HG03045 (cell line): Measurements from ENCODE around the gene KAZN.

Experiments
- ATAC-seq: cut with Tn5 transposase; IDR thresholded peaks from one replicate; pipeline ENCODE4 v1.9.1; 2021; ENCODE audit warnings: mild to moderate bottlenecking, moderate library complexity; ENCODE audit not compliant: unreplicated experiment

The KAZN gene

GRCh38 chr1:15064217-15064929, 465.9 kb downstream of the KAZN start:
- no peak for ATAC-seq

- no peak for ATAC-seq
These were observed 466.8 kb downstream of the KAZN start for GRCh38 chr1:15065291-15065690.

- ATAC-seq = no peak
These were observed 467.3 kb downstream of the KAZN start for GRCh38 chr1:15065736-15066135.

GRCh38 chr1:15066191-15066590, 467.7 kb downstream of the KAZN start:
- ATAC-seq = no peak

- no peak for ATAC-seq
These were observed 468.7 kb downstream of the KAZN start for GRCh38 chr1:15067148-15067547.

- ATAC-seq = no peak
These were observed 469.7 kb downstream of the KAZN start for GRCh38 chr1:15068152-15068551.

GRCh38 chr1:15068997-15069396, 470.5 kb downstream of the KAZN start:
- no peak for ATAC-seq

- no peak for ATAC-seq
These were observed 471.8 kb downstream of the KAZN start for GRCh38 chr1:15070145-15070748.

- ATAC-seq = no peak
These were observed 473.5 kb downstream of the KAZN start for GRCh38 chr1:15071936-15072335.

GRCh38 chr1:15073799-15074308, 475.4 kb downstream of the KAZN start:
- no peak for ATAC-seq

GRCh38 chr1:15075175-15075574, 476.7 kb downstream of the KAZN start:
- ATAC-seq = no peak

GRCh38 chr1:15075817-15076216, 477.3 kb downstream of the KAZN start:
- no peak for ATAC-seq

- no peak for ATAC-seq
These were observed 478.3 kb downstream of the KAZN start for GRCh38 chr1:15076807-15077206.

GRCh38 chr1:15077384-15077783, 478.9 kb downstream of the KAZN start:
- ATAC-seq = no peak

GRCh38 chr1:15080328-15081007, 482.0 kb downstream of the KAZN start:
- ATAC-seq = no peak

GRCh38 chr1:15081102-15081501, 482.6 kb downstream of the KAZN start:
- no peak for ATAC-seq

- ATAC-seq = no peak
These were observed 485.1 kb downstream of the KAZN start for GRCh38 chr1:15083578-15083977.

- no peak for ATAC-seq
These were observed 489.9 kb downstream of the KAZN start for GRCh38 chr1:15088281-15088971.

GRCh38 chr1:15089258-15089992, 490.9 kb downstream of the KAZN start:
- no peak for ATAC-seq

- no peak for ATAC-seq
These were observed 491.9 kb downstream of the KAZN start for GRCh38 chr1:15090373-15090772.

GRCh38 chr1:15094056-15094455, 495.6 kb downstream of the KAZN start:
- ATAC-seq = no peak
